HepG2 (cell line): ENCODE measurements around the gene GON7. TPM values are rescaled to one million over a fixed set of nuclear protein-coding genes. Genes with fewer than 3 reads are reported as not detected.
"Not testable (repeated sequence)": the region's sequence is repeated elsewhere in the genome, so short reads cannot be mapped to it uniquely, and the experiment has no call there.

Experiments used
- ATAC-seq: fragments of 200-7000 bp; cut with Tn5 transposase; 3 replicates; pipeline ENCODE4 v1.9.1; 2020; ENCODE audit warnings: mild to moderate bottlenecking, moderate library complexity
- BruUV-seq: library from RNA; stranded (reverse); fragments of 400-500 nt; replicated peaks from 2 replicates; lab custom pipeline; 2021; lab: Mats Ljungman, UMichigan
- CTCF ChIA-PET: fragments of 300-600 bp; formaldehyde crosslinking; extraction: SDS; loops from one replicate; lab custom pipeline; 2021; ENCODE audit warnings: low total read pairs, inconsistent platforms, low intra/inter-chr PET ratio; lab: Yijun Ruan, JAX
- POLR2A ChIA-PET: fragments of 350-600 bp; sonication (Branson Sonifier 250); formaldehyde crosslinking; loops from one replicate; lab custom pipeline; 2020; ENCODE audit warnings: antibody characterized with exemption, inconsistent platforms; lab: Yijun Ruan, JAX
- DNase-seq: peaks from one replicate; pipeline ENCODE4 v3.0.0-alpha.2; 2015; ENCODE audit warnings: low spot score
- FAIRE-seq: peaks from 3 replicates; lab custom pipeline; 2011; peaks lifted over from hg19 to GRCh38; lab: Jason Lieb, UNC
- H2AFZ ChIP-seq: one replicate; pipeline ENCODE4 v1.6.1; 2011; ENCODE audit warnings: low read length, inconsistent platforms
- H3K27ac ChIP-seq: fragments of 300-600 bp; 3 replicates; pipeline ENCODE4 v1.8.0; 2011; ENCODE audit warnings: mixed run types, mild to moderate bottlenecking, mixed read lengths, low read length, inconsistent platforms; ENCODE audit not compliant: insufficient read depth; ENCODE audit errors: extremely low read length
- H3K27me3 ChIP-seq, 2 experiments: fragments of 200-600 bp in 1 of 2; 2 replicates in 1 of 2; 3 replicates in 1 of 2; pipeline versions ENCODE4 v1.6.0 to v1.8.0; 2011; ENCODE audit warnings: low read length in 2 of 2, mild to moderate bottlenecking in 2 of 2, moderate library complexity in 2 of 2, inconsistent platforms in 1 of 2; ENCODE audit not compliant: insufficient read depth in 2 of 2, control insufficient read depth in 1 of 2
- H3K36me3 ChIP-seq, 2 experiments: fragments of 200-600 bp in 1 of 2; replicated peaks in 1 of 2; 2 replicates in 1 of 2; 3 replicates in 1 of 2; pipeline versions ENCODE4 v1.5.1 to v1.8.0; 2011; ENCODE audit warnings: low read length in 2 of 2, inconsistent platforms in 1 of 2; ENCODE audit not compliant: insufficient read depth in 2 of 2, control insufficient read depth in 1 of 2
- H3K4me1 ChIP-seq: 2 replicates; pipeline ENCODE4 v1.5.1; 2012; ENCODE audit warnings: low read length, inconsistent platforms; ENCODE audit not compliant: insufficient read depth
- H3K4me2 ChIP-seq: 2 replicates; pipeline ENCODE4 v1.6.0; 2011; ENCODE audit warnings: low read depth, low read length, inconsistent platforms
- H3K4me3 ChIP-seq, 3 experiments: fragments of 200-600 bp in 1 of 3; sonication (generic), shearing (Covaris generic) in 1 of 3; replicated peaks in 1 of 3; 2 replicates each; pipeline ENCODE4 v1.5.1; 2011 to 2016; ENCODE audit warnings: low read length in 3 of 3, inconsistent platforms in 2 of 3, low read depth in 2 of 3, mild to moderate bottlenecking in 2 of 3, control low read depth in 1 of 3, mixed read lengths in 1 of 3; ENCODE audit not compliant: insufficient read depth in 1 of 3
- H3K79me2 ChIP-seq: one replicate; pipeline ENCODE4 v1.6.1; 2011; ENCODE audit warnings: low read length, inconsistent platforms; ENCODE audit not compliant: insufficient read depth
- H3K9ac ChIP-seq: 2 replicates; pipeline ENCODE4 v1.6.0; 2011; ENCODE audit warnings: mild to moderate bottlenecking, low read depth, low read length, inconsistent platforms; ENCODE audit not compliant: insufficient read depth
- H3K9me3 ChIP-seq: 2 replicates; pipeline ENCODE4 v1.5.1; 2012; ENCODE audit warnings: mild to moderate bottlenecking, low read length
- H4K20me1 ChIP-seq: 2 replicates; pipeline ENCODE4 v1.6.0; 2011; ENCODE audit warnings: inconsistent platforms, mild to moderate bottlenecking, low read length, moderate library complexity; ENCODE audit not compliant: insufficient read depth
- BHLHE40 ChIP-seq: IDR thresholded peaks from 2 replicates; pipeline ENCODE4 v1.6.1; 2011; ENCODE audit warnings: low read length, improper control_type of control experiment
- FIP1L1 ChIP-seq: fragments of 200-400 bp; formaldehyde crosslinking; IDR thresholded peaks from 2 replicates; pipeline ENCODE4 v1.6.1; 2018; ENCODE audit warnings: low read depth, mild to moderate bottlenecking, low read length, moderate library complexity, borderline replicate concordance; ENCODE audit not compliant: insufficient read depth
- FOXM1 ChIP-seq: sonication (generic); formaldehyde crosslinking; IDR thresholded peaks from 2 replicates; pipeline ENCODE4 v1.5.0; 2020; ENCODE audit warnings: missing genetic modification reagents
- GLI4 ChIP-seq: sonication (generic); formaldehyde crosslinking; IDR thresholded peaks from 2 replicates; pipeline ENCODE4 v1.5.1; 2020; ENCODE audit warnings: missing genetic modification reagents, mild to moderate bottlenecking, moderate library complexity, borderline replicate concordance
- MAZ ChIP-seq, 2 experiments: sonication (generic) in 1 of 2; formaldehyde crosslinking in 1 of 2; IDR thresholded peaks; 2 replicates each; pipeline versions ENCODE4 v1.5.0 to v1.6.1; 2012 to 2020; ENCODE audit warnings: low read depth in 2 of 2, mild to moderate bottlenecking in 2 of 2, borderline replicate concordance in 1 of 2, improper control_type of control experiment in 1 of 2, low read length in 1 of 2, missing genetic modification reagents in 1 of 2, moderate library complexity in 1 of 2
- NAIF1 ChIP-seq: sonication (generic); formaldehyde crosslinking; IDR thresholded peaks from 2 replicates; pipeline ENCODE4 v1.5.0; 2020; ENCODE audit warnings: mild to moderate bottlenecking, missing genetic modification reagents, borderline replicate concordance
- NFE2L2 ChIP-seq: fragments of 150-350 bp; IDR thresholded peaks from 2 replicates; pipeline ENCODE4 v1.6.1; 2014; ENCODE audit warnings: low read length
- NFIC ChIP-seq: IDR thresholded peaks from 2 replicates; pipeline ENCODE4 v1.6.1; 2012; ENCODE audit warnings: mild to moderate bottlenecking, low read length, inconsistent platforms
- NR1H2 ChIP-seq: sonication (generic); formaldehyde crosslinking; IDR thresholded peaks from 2 replicates; pipeline ENCODE4 v1.8.1; 2022; ENCODE audit warnings: low read depth, missing genetic modification reagents, borderline replicate concordance
- NR2F6 ChIP-seq, 2 experiments: IDR thresholded peaks; 2 replicates each; pipeline ENCODE4 v1.6.1; 2016; ENCODE audit warnings: antibody characterized with exemption in 1 of 2, mild to moderate bottlenecking in 1 of 2
- PAX8 ChIP-seq: sonication (generic); formaldehyde crosslinking; IDR thresholded peaks from 2 replicates; pipeline ENCODE4 v1.8.0; 2022; ENCODE audit warnings: mild to moderate bottlenecking, missing genetic modification reagents, borderline replicate concordance
- PHF5A ChIP-seq: IDR thresholded peaks from one replicate; pipeline ENCODE4 v1.6.1; 2018; ENCODE audit warnings: low read depth, missing genetic modification reagents; ENCODE audit not compliant: unreplicated experiment
- TCF7 ChIP-seq: sonication (generic); IDR thresholded peaks from 2 replicates; pipeline ENCODE4 v1.6.1; 2016; ENCODE audit warnings: antibody characterized with exemption, low read depth
- WIZ ChIP-seq: sonication (generic); formaldehyde crosslinking; IDR thresholded peaks from 2 replicates; pipeline ENCODE4 v1.5.1; 2020; ENCODE audit warnings: mild to moderate bottlenecking, missing genetic modification reagents
- YY1 ChIP-seq: IDR thresholded peaks from 2 replicates; pipeline ENCODE4 v1.6.1; 2011; ENCODE audit warnings: low read length, low read depth, moderate library complexity, mild to moderate bottlenecking; ENCODE audit not compliant: insufficient read depth, insufficient replicate concordance
- ZBTB2 ChIP-seq: sonication (generic); formaldehyde crosslinking; IDR thresholded peaks from 2 replicates; pipeline ENCODE4 v1.8.0; 2022; ENCODE audit warnings: low read depth, missing genetic modification reagents
- ZIK1 ChIP-seq: sonication (generic); formaldehyde crosslinking; IDR thresholded peaks from 2 replicates; pipeline ENCODE4 v1.5.0; 2020; ENCODE audit warnings: mild to moderate bottlenecking, low read depth, missing genetic modification reagents, borderline replicate concordance
- ZMAT3 ChIP-seq: sonication (generic); formaldehyde crosslinking; conservative IDR thresholded peaks from 2 replicates; pipeline ENCODE4 v1.7.0; 2021; ENCODE audit warnings: missing genetic modification reagents
- ZNF431 ChIP-seq: sonication (generic); formaldehyde crosslinking; IDR thresholded peaks from 2 replicates; pipeline ENCODE4 v1.9.0; 2022; ENCODE audit warnings: missing genetic modification reagents, low read depth, mild to moderate bottlenecking, borderline replicate concordance
- ZNF547 ChIP-seq: sonication (generic); formaldehyde crosslinking; IDR thresholded peaks from 2 replicates; pipeline ENCODE4 v1.5.1; 2020; ENCODE audit warnings: mild to moderate bottlenecking, missing genetic modification reagents
- ZNF639 ChIP-seq: conservative IDR thresholded peaks from 2 replicates; pipeline ENCODE4 v1.6.1; 2018; ENCODE audit warnings: missing genetic modification reagents
- WGBS: methylation state at CpG from one replicate; pipeline ENCODE4 v1.1.6; 2017; ENCODE audit warnings: low lambda C conversion rate; 5-methylcytosine and 5-hydroxymethylcytosine counted together
- in situ Hi-C: cut with HindIII; loops from 2 replicates; pipeline ENCODE4 v1.10.0; 2017; ENCODE audit warnings: low pct_unique_long_range_greater_than_20kb; ENCODE audit not compliant: extremely low pct_ligation_motif_present
- intact Hi-C: fragments of 100-400 bp; cut with micrococcal nuclease; formaldehyde crosslinking; loops from one replicate; pipeline ENCODE4 v1.10.0; 2022; ENCODE audit not compliant: unreplicated experiment
- polyA plus RNA-seq, 8 experiments: library from polyadenylated mRNA; depleted of rRNA in 3 of 8; stranded (reverse) in 7 of 8; unstranded in 1 of 8; fragments of >200 nt; fragmentation: Illumina TruSeq in 4 of 8; extraction: Trizol in 4 of 8; gene quantifications; 2 replicates each; pipeline versions ENCODE4 v1.2.1 to v1.2.3, GENCODE V29; 2011 to 2016; ENCODE audit warnings: low read depth in 4 of 8, missing spikeins in 1 of 8, mixed read lengths in 1 of 8; ENCODE audit not compliant: insufficient read depth in 1 of 8
- total RNA-seq, 5 experiments: library from RNA; depleted of rRNA; stranded (reverse); fragments of >200 nt; fragmentation: Illumina TruSeq; extraction: Trizol; gene quantifications; 2 replicates each; pipeline ENCODE4 v1.2.3, GENCODE V29; 2016; ENCODE audit warnings: low read depth in 1 of 5

Gene GON7
- total and polyA plus RNA-seq, 2 of the 13 experiments (the other 11 are each of a cell fraction or from before 2014, with no cell fraction given): 11.9 to 28.0 TPM

GRCh38 chr14:93171376-93171775 is 35.5 kb downstream of the GON7 start (continued):
- TF ChIP-seq ZNF639 (CRISPR knock-in tag): no peak
- TF ChIP-seq BHLHE40: no peak
- TF ChIP-seq ZBTB2 (CRISPR knock-in tag): no peak
- no peak for TF ChIP-seq ZMAT3 (CRISPR knock-in tag)
- TF ChIP-seq WIZ (CRISPR knock-in tag): no peak
- no peak for TF ChIP-seq GLI4
- TF ChIP-seq MAZ (IDR thresholded peaks at IDR 0.05; ENCODE audit: borderline replicate concordance, low read depth, low read length): no peak
- no peak for TF ChIP-seq MAZ (CRISPR knock-in tag; IDR thresholded peaks at IDR 0.05; ENCODE audit: low read depth)
- TF ChIP-seq NR2F6 (IDR thresholded peaks at IDR 0.05): peak; percentile 26; the same call in 1 of the 2 replicates
- TF ChIP-seq NR2F6 (CRISPR knock-in tag; IDR thresholded peaks at IDR 0.05): no peak
- no peak for TF ChIP-seq NAIF1 (CRISPR knock-in tag)
- no peak for TF ChIP-seq FIP1L1
- TF ChIP-seq PAX8 (CRISPR knock-in tag): no peak
- TF ChIP-seq ZNF547 (CRISPR knock-in tag): no peak
- TF ChIP-seq ZIK1 (CRISPR knock-in tag): no peak
- TF ChIP-seq FOXM1 (CRISPR knock-in tag): no peak
- TF ChIP-seq NR1H2 (CRISPR knock-in tag): no peak
- no peak for TF ChIP-seq NFIC
- no peak for TF ChIP-seq YY1
- peak; percentile 50; the same call in 1 of the 2 replicates for TF ChIP-seq NFE2L2
- no peak for TF ChIP-seq PHF5A (CRISPR knock-in tag)
- 0 out of 2 replicates have a peak, but pooled peaks have one; percentile 24 for TF ChIP-seq TCF7
- no peak for TF ChIP-seq ZNF431 (CRISPR knock-in tag)
- TF ChIP-seq, all 625 proteins: peak for 4

GRCh38 chr14:93170141-93170540 is 36.7 kb downstream of the GON7 start:
- POLR2A ChIA-PET, H3K79me2 ChIP-seq, H3K36me3 ChIP-seq, H3K9me3 ChIP-seq, in situ Hi-C loops, DNase-seq, H3K27me3 ChIP-seq, CTCF ChIA-PET, FAIRE-seq, H2AFZ ChIP-seq, H3K9ac ChIP-seq, H4K20me1 ChIP-seq, BruUV-seq, H3K4me2 ChIP-seq, H3K27ac ChIP-seq, H3K4me3 ChIP-seq, ATAC-seq: not testable (repeated sequence)
- peaks cover 82% of the 10 kb centered on the region for H3K4me1 ChIP-seq
- intact Hi-C loops: loop anchor here (10.0 kb wide), 1 partner anchor 55 kb away; the partner anchor contains the start of gene ITPK1
- WGBS: 100% methylated on average over 1 of the region's 20 CpGs
